Stimulated activated CD4-positive, alpha-beta T cell treated with anti-CD3 and anti-CD28 coated beads, Interleukin-4, amount 100 ng/mL, for 1 hour (primary cell): ENCODE results near the gene PRR33.

ENCODE experiments used
- DNase-seq: peaks from one replicate; pipeline ENCODE4 v3.0.0-alpha.2; 2020

PRR33 gene

DNA sequence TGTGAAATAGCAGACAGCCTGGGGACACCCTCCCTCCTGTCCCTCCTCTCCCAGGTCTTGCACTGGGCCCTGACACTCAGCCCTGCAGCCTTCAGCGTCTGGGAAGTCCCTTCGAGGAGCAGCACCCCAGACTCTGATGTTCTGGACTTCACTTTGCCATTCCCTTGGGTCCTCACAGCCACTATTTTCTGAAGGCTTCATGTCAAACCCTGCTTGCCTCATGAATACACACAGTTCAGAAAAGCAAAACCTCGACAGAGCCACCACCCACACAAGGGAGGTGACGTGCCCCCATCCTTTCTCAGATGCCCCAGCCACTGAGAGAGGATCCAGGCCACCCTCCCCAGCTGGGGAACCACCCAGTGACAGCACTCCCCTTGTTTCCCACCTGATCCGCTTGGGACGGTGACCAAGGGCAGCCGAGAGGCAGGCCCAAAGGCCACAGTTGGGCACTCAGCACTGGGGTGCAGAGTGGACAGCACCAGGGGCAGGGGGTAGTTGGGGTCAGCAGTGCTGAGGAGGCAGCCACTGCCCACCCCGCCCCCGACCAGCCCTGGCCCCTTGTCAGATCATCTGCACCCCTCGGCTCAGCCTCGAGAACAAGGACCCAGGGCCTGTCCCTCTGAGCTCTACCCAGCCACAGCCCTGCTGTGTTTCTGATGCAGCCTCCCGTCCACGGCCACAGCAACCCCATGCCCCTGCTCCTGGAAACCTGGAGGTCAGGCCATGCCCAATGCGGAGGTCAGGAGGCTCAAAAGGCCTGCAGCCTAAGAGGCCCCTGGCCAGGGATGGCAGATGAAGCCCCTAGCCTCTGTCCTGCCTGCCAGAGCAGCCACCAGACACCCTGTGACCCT is 24.7 kb upstream of the PRR33 start:
- no peak for DNase-seq

DNA sequence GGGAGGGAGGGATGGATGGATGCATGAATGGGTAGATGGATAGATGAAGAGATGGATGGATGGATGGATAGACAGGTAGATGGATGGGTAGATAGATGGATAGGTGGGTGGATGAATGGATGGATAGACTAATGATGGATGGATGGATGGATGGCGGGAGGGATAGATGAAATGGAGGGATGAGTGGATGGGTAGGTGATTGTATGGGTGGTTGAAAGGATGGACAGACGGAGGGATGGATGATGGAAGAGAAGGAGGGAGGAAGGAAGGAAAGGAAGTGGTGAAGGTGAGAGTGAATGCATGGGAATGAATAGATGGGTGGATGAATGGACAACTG is 24.1 kb upstream of the PRR33 start:
- DNase-seq, result no peak

GRCh38 chr11:1913271-1914060 is 21.8 kb upstream of the PRR33 start:
- no peak for DNase-seq

GRCh38 chr11:1912289-1912878 is 20.7 kb upstream of the PRR33 start:
- DNase-seq, result no peak

GRCh38 chr11:1909524-1909923 is 17.8 kb upstream of the PRR33 start:
- no peak for DNase-seq

DNA sequence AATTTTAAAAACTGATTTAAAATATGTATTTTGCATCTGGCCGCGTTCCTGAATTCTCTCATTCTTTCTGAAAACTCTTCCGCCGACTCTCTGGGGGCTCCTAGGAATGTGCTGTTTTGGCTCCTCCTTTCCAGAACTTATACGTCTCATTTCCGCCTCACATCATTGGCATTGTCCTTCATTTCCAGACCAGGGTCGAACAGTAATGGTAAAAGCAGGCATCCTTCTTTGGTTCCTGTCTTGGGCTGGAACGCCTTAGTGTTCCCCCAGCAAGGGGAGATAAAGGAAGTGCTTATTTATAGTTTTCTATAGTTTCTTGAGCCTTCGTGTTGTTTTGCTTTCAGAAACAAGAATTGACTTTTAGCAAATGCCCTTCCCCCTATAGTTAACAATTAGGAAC is 16.9 kb upstream of the PRR33 start:
- no peak for DNase-seq

DNA sequence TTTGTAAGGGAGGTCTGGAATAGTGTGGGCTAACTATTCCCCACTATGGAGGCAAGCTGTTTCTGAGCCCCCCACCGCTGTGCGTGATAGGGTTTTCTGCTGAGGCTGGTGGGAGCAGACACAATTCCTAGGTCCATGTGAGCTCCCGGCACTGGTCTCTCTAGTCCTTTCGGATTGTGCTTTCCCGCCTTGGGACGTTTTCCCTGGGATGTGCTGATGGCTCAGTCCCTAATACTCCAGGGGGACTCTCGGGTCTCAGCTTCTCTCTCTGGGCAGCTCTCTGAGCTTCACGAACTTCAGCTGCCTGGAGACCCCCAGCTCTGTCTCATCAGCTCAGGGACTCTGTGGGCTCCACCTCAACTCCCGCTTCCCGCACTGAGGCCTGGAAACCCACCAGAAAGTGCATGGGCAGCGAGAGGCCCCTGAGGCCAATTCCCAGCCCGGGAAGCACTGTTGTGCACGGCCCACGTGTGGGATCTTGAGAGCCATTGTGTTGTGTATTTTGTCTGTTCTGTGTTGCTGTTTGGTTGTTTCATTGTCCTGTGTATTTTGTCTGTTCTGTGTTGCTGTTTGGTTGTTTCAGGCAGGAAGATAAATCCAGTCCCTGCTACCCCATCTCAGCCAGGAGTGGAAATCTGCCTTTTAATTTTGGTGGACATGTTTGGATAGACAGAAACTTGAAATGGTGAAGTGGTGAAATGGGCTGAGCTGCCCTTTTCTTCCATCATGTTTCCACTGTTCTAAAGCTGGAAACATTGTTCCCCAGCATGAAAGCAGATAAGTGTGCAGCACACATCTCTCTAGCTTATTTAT is 15.1 kb upstream of the PRR33 start:
- no peak for DNase-seq

- no peak for DNase-seq
These were observed 14.5 kb upstream of the PRR33 start for GRCh38 chr11:1906181-1906580.

DNA sequence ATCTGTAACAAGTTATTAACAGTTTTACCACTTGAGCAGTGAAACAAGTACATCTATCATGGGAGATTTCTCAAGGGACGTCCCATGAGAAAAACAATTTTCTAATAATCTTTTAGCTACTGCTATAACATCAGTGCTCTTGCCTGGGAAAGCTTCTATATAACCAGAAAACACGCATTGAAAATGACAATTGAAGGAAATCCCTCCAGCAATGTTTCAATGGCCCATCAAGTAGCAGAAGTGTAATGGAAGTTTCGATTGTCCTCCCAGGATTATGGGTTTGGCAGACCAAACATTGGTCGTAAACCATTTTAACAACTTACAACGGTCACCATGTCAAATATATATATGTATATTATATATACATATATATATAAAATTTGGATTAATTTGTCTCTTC is 8.0 kb upstream of the PRR33 start:
- DNase-seq, result no peak

- no peak for DNase-seq
These were observed 7.4 kb upstream of the PRR33 start for GRCh38 chr11:1899090-1899489.

DNA sequence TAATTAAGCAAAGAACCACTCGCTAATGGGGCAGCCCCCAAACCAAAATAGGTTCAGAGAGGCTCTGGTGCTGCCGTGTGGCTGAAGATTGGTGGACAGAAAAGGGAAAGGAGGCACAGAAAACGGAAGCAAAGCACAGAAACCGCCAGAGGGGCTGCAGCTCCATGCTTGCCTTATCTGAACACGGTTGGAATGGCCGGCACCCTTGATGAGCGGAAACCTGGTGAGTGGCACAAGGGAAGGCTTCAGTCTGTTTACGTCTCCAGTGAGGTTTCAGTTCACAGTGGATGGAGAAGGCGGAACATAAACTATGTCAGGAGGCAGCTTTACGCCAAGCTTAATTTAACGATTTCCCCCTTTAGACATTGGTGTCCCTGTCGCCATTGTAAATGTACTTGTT is 5.2 kb upstream of the PRR33 start:
- DNase-seq, result no peak

DNA sequence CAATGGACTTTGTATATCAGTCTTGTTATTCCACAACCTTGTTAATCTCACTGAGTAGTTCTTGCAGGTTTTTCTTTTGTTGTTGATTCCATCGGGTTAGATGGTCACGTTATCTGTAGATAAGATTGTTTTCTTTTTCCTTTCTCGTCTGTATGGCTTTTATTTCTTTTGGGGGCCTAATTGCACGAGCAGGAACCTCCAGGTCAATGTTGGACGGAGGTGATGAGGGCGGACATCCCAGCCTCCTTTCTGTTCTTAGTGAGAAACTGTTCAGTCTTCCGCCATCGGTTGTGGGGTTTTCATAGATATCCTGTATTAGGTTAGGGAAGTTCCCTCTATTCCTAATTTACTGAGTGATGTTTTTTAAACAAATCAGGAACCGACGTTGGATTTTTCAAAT is 4.8 kb upstream of the PRR33 start:
- DNase-seq, result no peak

GRCh38 chr11:1894759-1895158 is 3.1 kb upstream of the PRR33 start:
- DNase-seq, result no peak

- DNase-seq, result no peak
These were observed 2.1 kb upstream of the PRR33 start for GRCh38 chr11:1893581-1894359.

- DNase-seq, result no peak
These were observed 863 bp upstream of the PRR33 start for GRCh38 chr11:1892558-1892957.

GRCh38 chr11:1892116-1892515 is 421 bp upstream of the PRR33 start:
- no peak for DNase-seq

DNA sequence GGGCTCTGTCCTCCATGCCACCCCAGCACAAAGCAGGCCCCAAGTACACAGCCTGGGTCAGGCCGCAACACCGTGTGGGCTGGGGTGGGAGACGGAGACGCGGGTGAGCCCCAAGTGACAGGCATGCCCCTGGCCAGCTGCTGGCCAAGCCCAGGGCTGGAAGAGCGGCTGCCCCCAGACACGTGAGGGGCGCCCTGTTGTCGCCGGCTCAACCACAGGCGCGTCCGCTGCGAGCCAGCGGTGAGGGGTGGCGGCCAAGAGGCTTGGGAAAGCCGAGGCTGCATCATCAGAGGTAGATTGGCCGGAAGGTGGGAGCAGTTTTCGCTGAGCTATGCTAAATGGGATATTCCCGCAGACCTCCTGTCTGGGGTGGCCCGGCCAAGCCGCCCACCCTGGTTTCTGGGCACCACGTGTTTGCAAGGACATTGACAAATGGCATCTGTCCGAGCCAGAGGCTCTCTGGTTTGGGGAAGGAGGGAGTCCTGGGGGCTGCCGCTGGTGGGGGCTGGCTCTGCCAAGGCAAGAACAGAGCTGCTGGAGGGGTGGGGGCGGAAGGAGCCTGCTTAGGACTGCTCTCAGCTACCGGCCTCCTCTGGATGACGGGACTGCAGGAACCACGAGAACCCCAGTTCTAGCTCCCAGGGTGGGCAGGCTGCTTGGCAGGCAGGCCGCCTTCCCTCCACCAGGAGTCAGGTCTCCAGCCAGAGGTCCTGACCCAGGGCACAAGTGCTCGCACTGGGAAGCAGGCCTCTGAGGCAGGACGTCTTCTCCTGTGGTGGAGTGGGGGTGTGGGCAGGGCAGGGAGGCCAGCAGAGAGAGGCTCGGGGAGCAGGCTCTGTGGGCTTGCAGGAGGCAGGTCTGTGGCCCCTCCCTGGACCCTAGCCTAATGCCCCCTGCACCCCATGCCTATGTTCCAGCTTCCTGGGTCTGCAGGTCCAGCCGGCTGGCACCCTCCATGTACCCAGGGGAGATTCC is 552 bp downstream of the PRR33 start:
- DNase-seq, result no peak

DNA sequence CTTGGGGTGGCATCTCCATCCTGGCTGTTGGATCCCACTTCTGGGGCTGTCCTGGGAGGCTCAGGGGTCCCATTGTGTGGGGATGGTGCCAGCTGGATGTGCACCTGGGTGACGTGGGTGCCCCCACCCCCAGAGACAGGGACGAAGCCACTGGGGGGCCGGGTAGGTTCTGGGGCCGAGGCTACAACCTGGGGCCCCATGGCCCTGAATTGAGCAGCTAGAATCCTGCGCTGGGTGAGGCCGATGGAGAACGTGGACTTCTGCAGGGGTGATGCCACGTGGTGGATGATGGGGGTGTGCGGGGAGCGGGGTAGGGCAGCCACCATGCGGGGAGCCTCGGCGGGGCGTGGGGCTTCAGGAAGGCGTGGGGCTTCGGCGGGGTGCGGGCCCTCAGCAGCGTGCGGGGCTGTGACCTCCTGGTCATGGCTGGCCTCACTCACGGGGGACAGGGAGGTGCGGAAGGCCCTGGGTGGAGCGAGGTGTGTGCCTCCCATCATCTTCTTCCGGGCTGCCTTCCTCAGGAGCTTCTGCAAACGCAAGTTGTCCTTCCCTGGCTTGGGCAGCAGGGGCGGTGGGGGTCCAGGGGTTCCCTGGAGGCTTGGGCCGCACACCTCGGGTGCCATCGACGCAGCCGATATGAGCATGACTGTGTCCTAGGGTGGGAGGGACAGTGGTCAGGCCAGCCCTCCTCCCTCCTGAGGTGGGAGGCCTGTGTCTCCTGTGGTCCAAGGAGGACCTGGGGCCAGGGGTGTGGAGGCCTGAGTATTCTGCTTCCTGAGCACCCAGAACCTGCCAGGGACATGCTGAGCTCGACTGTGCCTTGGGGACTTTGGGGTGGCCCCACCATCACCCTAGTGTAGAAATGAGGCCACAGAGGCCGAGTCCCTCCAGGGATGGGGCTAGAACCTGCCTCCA is 1.5 kb downstream of the PRR33 start:
- DNase-seq, result peak; percentile 29

- peak; percentile 66 for DNase-seq
These were observed 2.3 kb downstream of the PRR33 start for GRCh38 chr11:1889224-1889930.
